ENCODE data around the gene DNAJB8.

Gene DNAJB8

GRCh38 chr3:128416578-128417211, 50.0 kb downstream of the DNAJB8 start:
- TF ChIP-seq, protein P1, sequence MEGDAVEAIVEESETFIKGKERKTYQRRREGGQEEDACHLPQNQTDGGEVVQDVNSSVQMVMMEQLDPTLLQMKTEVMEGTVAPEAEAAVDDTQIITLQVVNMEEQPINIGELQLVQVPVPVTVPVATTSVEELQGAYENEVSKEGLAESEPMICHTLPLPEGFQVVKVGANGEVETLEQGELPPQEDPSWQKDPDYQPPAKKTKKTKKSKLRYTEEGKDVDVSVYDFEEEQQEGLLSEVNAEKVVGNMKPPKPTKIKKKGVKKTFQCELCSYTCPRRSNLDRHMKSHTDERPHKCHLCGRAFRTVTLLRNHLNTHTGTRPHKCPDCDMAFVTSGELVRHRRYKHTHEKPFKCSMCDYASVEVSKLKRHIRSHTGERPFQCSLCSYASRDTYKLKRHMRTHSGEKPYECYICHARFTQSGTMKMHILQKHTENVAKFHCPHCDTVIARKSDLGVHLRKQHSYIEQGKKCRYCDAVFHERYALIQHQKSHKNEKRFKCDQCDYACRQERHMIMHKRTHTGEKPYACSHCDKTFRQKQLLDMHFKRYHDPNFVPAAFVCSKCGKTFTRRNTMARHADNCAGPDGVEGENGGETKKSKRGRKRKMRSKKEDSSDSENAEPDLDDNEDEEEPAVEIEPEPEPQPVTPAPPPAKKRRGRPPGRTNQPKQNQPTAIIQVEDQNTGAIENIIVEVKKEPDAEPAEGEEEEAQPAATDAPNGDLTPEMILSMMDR (IDR thresholded peaks at IDR 0.05) = no peak
- H3K27ac ChIP-seq = no peak overlapping the region
- no peak for DNase-seq (ENCODE audit: low spot score)
- H3K4me3 ChIP-seq = no peak overlapping the region

GRCh38 chr3:128415773-128416577, 50.7 kb downstream of the DNAJB8 start:
- no peak for DNase-seq (ENCODE audit: low spot score)
- no peak overlapping the region for H3K27ac ChIP-seq
- TF ChIP-seq, protein P1 (IDR thresholded peaks at IDR 0.05) = no peak
- H3K4me3 ChIP-seq = no peak overlapping the region

DNA sequence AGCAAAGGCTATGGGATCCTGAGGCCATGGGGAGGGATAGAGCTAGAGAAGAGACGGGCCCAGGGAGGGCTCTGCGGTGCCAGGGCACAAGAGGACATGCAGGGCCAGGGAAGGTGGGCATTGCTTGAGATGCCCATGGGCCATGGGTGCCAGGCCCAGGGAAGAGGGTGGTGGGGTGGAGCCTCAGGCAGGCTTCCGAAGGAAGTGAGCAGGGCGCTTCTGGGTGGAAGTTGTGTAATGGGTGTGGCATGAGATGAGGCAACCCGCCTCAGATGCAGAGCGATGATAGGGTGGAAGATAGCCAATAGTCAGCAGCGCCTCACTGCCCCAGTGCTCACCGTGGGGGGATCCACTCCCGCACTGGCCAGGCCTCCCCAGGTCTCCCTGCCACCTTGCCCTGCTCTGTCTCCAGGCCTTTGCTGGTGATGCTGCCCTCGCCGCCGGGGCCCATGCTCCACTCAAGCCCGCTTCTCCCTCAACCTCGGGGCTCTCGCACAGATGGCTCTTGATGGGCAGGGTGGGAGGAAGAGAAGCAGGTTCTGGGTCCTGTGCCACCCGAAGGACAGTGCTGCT, 51.4 kb downstream of the DNAJB8 start:
- Histone ChIP-seq H3K4me3 (no peak overlapping the region), H3K27ac (no peak overlapping the region)
- TF ChIP-seq, protein P1 (IDR thresholded peaks at IDR 0.05) = no peak
- DNase-seq (ENCODE audit: low spot score) = no peak

- Histone ChIP-seq H3K27ac (no peak overlapping the region), H3K4me3 (no peak overlapping the region)
- DNase-seq (ENCODE audit: low spot score) = no peak
- TF ChIP-seq, protein P1 (IDR thresholded peaks at IDR 0.05) = no peak
Observed at GRCh38 chr3:128413413-128414205, 53.1 kb downstream of the DNAJB8 start.

DNA sequence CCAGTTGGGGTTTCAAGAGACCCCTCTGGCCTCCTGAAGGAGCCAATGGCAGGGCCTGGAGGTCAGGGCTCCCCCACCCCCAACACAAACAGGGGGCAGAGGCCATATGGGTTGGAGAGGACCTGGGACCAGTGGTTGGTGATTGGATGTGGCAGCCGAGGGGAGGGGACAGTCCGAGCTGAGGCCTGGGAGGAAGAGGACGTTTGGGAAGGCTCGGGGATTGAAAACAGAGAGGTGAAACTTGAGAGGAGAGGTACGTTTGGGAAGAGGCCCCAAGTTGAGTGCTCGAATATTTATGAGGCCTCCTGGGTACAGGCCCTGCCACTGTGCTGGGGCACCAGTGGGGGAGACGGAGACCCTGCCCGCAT, 53.7 kb downstream of the DNAJB8 start:
- TF ChIP-seq, protein P1 (IDR thresholded peaks at IDR 0.05) = no peak
- H3K4me3 ChIP-seq = no peak overlapping the region
- H3K27ac ChIP-seq = no peak overlapping the region
- DNase-seq (ENCODE audit: low spot score) = no peak
